IMR-90 (cell line): ENCODE results near the gene TMEM33. TPM values are rescaled to one million over a fixed set of nuclear protein-coding genes. Genes with fewer than 3 reads are reported as not detected.

Experiments
- ATAC-seq: fragments of 200-7000 bp; cut with Tn5 transposase; 2 replicates; pipeline ENCODE4 v1.9.1; 2020; ENCODE audit warnings: low read depth, mild to moderate bottlenecking, moderate library complexity
- BruUV-seq: library from RNA; stranded (reverse); fragments of 400-500 nt; replicated peaks from 2 replicates; lab custom pipeline; 2021; lab: Mats Ljungman, UMichigan
- CTCF ChIA-PET: fragments of 300-600 bp; formaldehyde crosslinking; extraction: SDS; loops from one replicate; lab custom pipeline; 2021; ENCODE audit warnings: antibody characterized with exemption; lab: Yijun Ruan, JAX
- POLR2A ChIA-PET: fragments of 300-600 bp; sonication (Branson Sonifier 250); formaldehyde crosslinking; loops from one replicate; lab custom pipeline; 2022; ENCODE audit warnings: antibody characterized with exemption; ENCODE audit not compliant: unreplicated experiment; lab: Charles Lee
- DNase-seq: peaks from one replicate; pipeline ENCODE4 v3.0.0; 2013
- H2AFZ ChIP-seq: replicated peaks from 2 replicates; pipeline ENCODE3; 2013; ENCODE audit warnings: low read length, mild to moderate bottlenecking; ENCODE audit not compliant: poor library complexity
- H2AK5ac ChIP-seq: 2 replicates; pipeline ENCODE4 v1.6.1; 2013; ENCODE audit warnings: low read depth, low read length, inconsistent platforms
- H2AK9ac ChIP-seq: replicated peaks from 2 replicates; pipeline ENCODE3; 2013; ENCODE audit warnings: mild to moderate bottlenecking, low read depth, low read length, moderate library complexity; ENCODE audit not compliant: poor library complexity
- H2BK120ac ChIP-seq: 2 replicates; pipeline ENCODE4 v1.6.1; 2013; ENCODE audit warnings: low read depth, low read length, inconsistent platforms
- H2BK15ac ChIP-seq: 3 replicates; pipeline ENCODE4 v1.6.1; 2013; ENCODE audit warnings: low read depth, low read length, inconsistent platforms
- H2BK20ac ChIP-seq: 2 replicates; pipeline ENCODE4 v1.6.1; 2013; ENCODE audit warnings: low read depth, mild to moderate bottlenecking, inconsistent platforms, low read length, moderate library complexity
- H2BK5ac ChIP-seq: 2 replicates; pipeline ENCODE4 v1.6.1; 2013; ENCODE audit warnings: mild to moderate bottlenecking, low read depth, low read length, inconsistent platforms; ENCODE audit not compliant: poor library complexity, severe bottlenecking
- H3K14ac ChIP-seq: replicated peaks from 2 replicates; pipeline ENCODE4 v1.6.1; 2013; ENCODE audit warnings: low read depth, low read length, inconsistent platforms
- H3K18ac ChIP-seq: 2 replicates; pipeline ENCODE4 v1.6.1; 2013; ENCODE audit warnings: low read depth, low read length, control low read depth
- H3K23ac ChIP-seq: 2 replicates; pipeline ENCODE4 v1.6.1; 2013; ENCODE audit warnings: low read depth, low read length, inconsistent platforms
- H3K27ac ChIP-seq: 2 replicates; pipeline ENCODE4 v1.5.1; 2013; ENCODE audit warnings: mild to moderate bottlenecking, control low read depth, low read length; ENCODE audit not compliant: insufficient read depth
- H3K27me3 ChIP-seq: 2 replicates; pipeline ENCODE4 v1.6.1; 2013; ENCODE audit warnings: low read length; ENCODE audit not compliant: control insufficient read depth, insufficient read depth
- H3K36me3 ChIP-seq: 2 replicates; pipeline ENCODE4 v1.6.1; 2013; ENCODE audit warnings: low read length, mixed read lengths; ENCODE audit not compliant: control insufficient read depth, insufficient read depth
- H3K4ac ChIP-seq: 2 replicates; pipeline ENCODE4 v1.6.1; 2013; ENCODE audit warnings: low read depth, low read length, inconsistent platforms
- H3K4me1 ChIP-seq: 2 replicates; pipeline ENCODE4 v1.6.1; 2013; ENCODE audit warnings: low read length, mixed read lengths; ENCODE audit not compliant: control insufficient read depth, insufficient read depth
- H3K4me2 ChIP-seq: 2 replicates; pipeline ENCODE4 v1.6.1; 2013; ENCODE audit warnings: low read depth, mild to moderate bottlenecking, control low read depth, low read length, moderate library complexity
- H3K4me3 ChIP-seq: 2 replicates; pipeline ENCODE4 v1.5.1; 2013; ENCODE audit warnings: low read depth, mild to moderate bottlenecking, control low read depth, low read length, moderate library complexity; ENCODE audit not compliant: insufficient read depth
- H3K56ac ChIP-seq: 2 replicates; pipeline ENCODE4 v1.6.1; 2013; ENCODE audit warnings: low read length, inconsistent platforms; ENCODE audit not compliant: insufficient read depth; ENCODE audit errors: extremely low read depth
- H3K79me1 ChIP-seq, 2 experiments: 2 replicates each; pipeline ENCODE4 v1.6.1; 2013; ENCODE audit warnings: low read length in 2 of 2, inconsistent platforms in 1 of 2, low read depth in 1 of 2
- H3K9ac ChIP-seq: 2 replicates; pipeline ENCODE4 v1.6.1; 2013; ENCODE audit warnings: low read depth, low read length, control low read depth
- H3K9me1 ChIP-seq: 2 replicates; pipeline ENCODE4 v1.6.1; 2013; ENCODE audit warnings: low read length, inconsistent platforms; ENCODE audit not compliant: insufficient read depth
- H3K9me3 ChIP-seq: 2 replicates; pipeline ENCODE4 v1.6.1; 2013; ENCODE audit warnings: low read length; ENCODE audit not compliant: control insufficient read depth, insufficient read depth
- H4K20me1 ChIP-seq: 2 replicates; pipeline ENCODE4 v1.6.1; 2013; ENCODE audit warnings: low read length, inconsistent platforms; ENCODE audit not compliant: insufficient read depth
- H4K5ac ChIP-seq: 2 replicates; pipeline ENCODE4 v1.6.1; 2013; ENCODE audit warnings: mild to moderate bottlenecking, low read depth, low read length, control low read depth
- H4K8ac ChIP-seq, 2 experiments: 2 replicates each; pipeline ENCODE4 v1.6.1; 2013; ENCODE audit warnings: low read depth in 2 of 2, low read length in 2 of 2, control low read depth in 1 of 2, inconsistent platforms in 1 of 2
- H4K91ac ChIP-seq: 2 replicates; pipeline ENCODE4 v1.6.1; 2013; ENCODE audit warnings: low read depth, low read length, inconsistent platforms; ENCODE audit not compliant: insufficient read depth
- CEBPB ChIP-seq: IDR thresholded peaks from 2 replicates; pipeline ENCODE4 v1.6.1; 2012; ENCODE audit warnings: low read depth, low read length, improper control_type of control experiment
- CHD1 ChIP-seq: IDR thresholded peaks from 2 replicates; pipeline ENCODE4 v1.6.1; 2012; ENCODE audit warnings: low read depth, low read length, improper control_type of control experiment
- ELK1 ChIP-seq: fragments of 150-350 bp; IDR thresholded peaks from 2 replicates; pipeline ENCODE4 v1.6.1; 2016; ENCODE audit warnings: low read depth, mild to moderate bottlenecking, low read length, moderate library complexity, borderline replicate concordance
- WGBS, 2 experiments: methylation state at CpG; one replicate each; pipeline versions ENCODE4 v1.1.5 to v1.1.7; 2013; ENCODE audit warnings: missing lambda C conversion rate in 2 of 2; ENCODE audit not compliant: insufficient read length in 1 of 2; ENCODE audit errors: extremely low coverage in 2 of 2; 5-methylcytosine and 5-hydroxymethylcytosine counted together
- dilution Hi-C: fragments of 300-500 bp; cut with HindIII; formaldehyde crosslinking; loops from one replicate; pipeline ENCODE4 v1.14.3; 2018; ENCODE audit warnings: low sequenced_read_pairs; ENCODE audit not compliant: unreplicated experiment
- in situ Hi-C: fragments of 300-500 bp; cut with MboI; formaldehyde crosslinking; loops from 3 replicates; pipeline ENCODE4 v1.14.3; 2019; ENCODE audit warnings: low sequenced_read_pairs, inconsistent platforms, mixed read lengths
- intact Hi-C: fragments of 100-400 bp; cut with micrococcal nuclease; formaldehyde crosslinking; loops from 2 replicates; pipeline ENCODE4 v1.10.0; 2022
- polyA plus RNA-seq, 3 experiments: library from polyadenylated mRNA; depleted of rRNA; stranded (reverse); fragments of >200 nt; gene quantifications; 2 replicates each; pipeline ENCODE4 v1.2.3, GENCODE V29; 2012; ENCODE audit warnings: low replicate concordance in 1 of 3
- total RNA-seq: library from RNA; depleted of rRNA; stranded (reverse); fragments of >200 nt; gene quantifications from 2 replicates; pipeline ENCODE4 v1.2.3, GENCODE V29; 2012

The TMEM33 gene
- total and polyA plus RNA-seq, 2 of the 4 experiments (the other 2 are of a cell fraction) = 23.6 to 45.5 TPM

DNA sequence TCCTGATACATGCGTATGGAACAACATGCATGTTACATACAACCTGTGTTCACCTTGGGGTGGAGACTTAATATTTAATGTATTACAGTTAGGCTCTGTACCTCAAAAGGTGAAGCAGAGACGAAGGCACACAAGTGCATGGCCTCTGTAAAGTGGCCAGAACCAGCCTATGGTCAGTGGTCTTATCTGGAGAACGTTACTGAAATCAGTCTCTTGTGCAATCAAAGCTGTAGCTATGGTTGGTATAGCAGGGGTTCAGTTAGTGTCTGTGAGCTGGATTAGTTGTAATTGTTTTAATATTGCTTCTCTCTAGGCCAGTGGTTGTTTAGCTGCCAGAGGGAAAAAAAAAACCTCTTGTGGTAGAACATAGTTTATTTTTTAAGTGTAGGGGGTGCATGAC lies 2.2 kb upstream of the TMEM33 start:
- H4K8ac ChIP-seq = no peak overlapping the region
- DNase-seq (no peak), ATAC-seq (no peak)
- H2BK15ac ChIP-seq = no peak overlapping the region
- H3K4me1 ChIP-seq = peaks cover 6% of the 10 kb centered on the region
- dilution Hi-C loops = no loop called here
- H3K9me3 ChIP-seq = no peaks in the 10 kb centered on the region
- no peak overlapping the region for H2AK9ac ChIP-seq
- ChIA-PET POLR2A (no interaction called here), CTCF (no interaction called here)
- H3K4me3 ChIP-seq = no peak overlapping the region
- H3K4me2 ChIP-seq = no peak overlapping the region
- intact Hi-C loops = no loop called here
- no peak overlapping the region for H2BK20ac ChIP-seq
- H2BK5ac ChIP-seq = no peak overlapping the region
- no TSS peak for BruUV-seq
- no peak for TF ChIP-seq ELK1
- TF ChIP-seq CEBPB = 0 out of 2 replicates have a peak, but pooled peaks have one; percentile 19
- TF ChIP-seq CHD1 = no peak
- peaks cover 3% of the 10 kb centered on the region for H3K27me3 ChIP-seq
- no CpG with 5 or more reads among the region's 3 CpGs for WGBS, 2 experiments
- no peak overlapping the region for H2AK5ac ChIP-seq
- H3K4ac ChIP-seq = no peak overlapping the region
- H4K5ac ChIP-seq = no peak overlapping the region
- H4K20me1 ChIP-seq = peaks cover 3% of the 10 kb centered on the region; the same call in 1 of the 2 replicates
- H2BK120ac ChIP-seq = no peak overlapping the region
- no peak overlapping the region for H3K9ac ChIP-seq
- H3K36me3 ChIP-seq = no peaks in the 10 kb centered on the region
- H3K14ac ChIP-seq = no peak overlapping the region
- H3K23ac ChIP-seq = no peak overlapping the region
- H4K91ac ChIP-seq = no peak overlapping the region
- H3K18ac ChIP-seq = no peak overlapping the region
- H3K56ac ChIP-seq = no peak overlapping the region
- peaks cover 3% of the 10 kb centered on the region; the same call in 1 of the 2 replicates for H3K9me1 ChIP-seq
- H2AFZ ChIP-seq = no peak overlapping the region
- H3K27ac ChIP-seq = no peak overlapping the region
- peaks cover 0 to 18% of the 10 kb centered on the region in 2 experiments; a peak in 2 of 4 replicates for H3K79me1 ChIP-seq
- in situ Hi-C loops = no loop called here
